ENCODE results near the gene UGT2B10.

Gene UGT2B10

GRCh38 chr4:68869274-68869773 lies 53.5 kb downstream of the UGT2B10 start:
- intact Hi-C loops (cut with DNase I) = no loop called here
- no peak for DNase-seq

- intact Hi-C loops (cut with DNase I) = no loop called here
- DNase-seq = no peak
These were observed 56.2 kb downstream of the UGT2B10 start for GRCh38 chr4:68871809-68872642.

GRCh38 chr4:68872643-68873502 lies 57.1 kb downstream of the UGT2B10 start:
- DNase-seq = no peak
- intact Hi-C loops (cut with DNase I) = no loop called here

- DNase-seq = no peak
- intact Hi-C loops (cut with DNase I) = no loop called here
These were observed 58.7 kb downstream of the UGT2B10 start for GRCh38 chr4:68874507-68874906.

- intact Hi-C loops (cut with DNase I) = no loop called here
- no peak for DNase-seq
These were observed 61.8 kb downstream of the UGT2B10 start for GRCh38 chr4:68877555-68877954.

GRCh38 chr4:68878048-68878447 lies 62.3 kb downstream of the UGT2B10 start:
- no peak for DNase-seq
- intact Hi-C loops (cut with DNase I) = no loop called here

Data from posterior cingulate gyrus (tissue), 11 donors.